GM18867 (cell line): Measurements from ENCODE around the gene KLKB1.
A peak's percentile ranks its signal among the peaks of the same experiment; 100 is the strongest.
"Not testable (repeated sequence)": the region's sequence is repeated elsewhere in the genome, so short reads cannot be mapped to it uniquely, and the experiment has no call there.

Experiments used
- ATAC-seq: cut with Tn5 transposase; IDR thresholded peaks from one replicate; pipeline ENCODE4 v1.9.1; 2021; ENCODE audit warnings: mild to moderate bottlenecking, moderate library complexity; ENCODE audit not compliant: unreplicated experiment

Gene KLKB1

DNA sequence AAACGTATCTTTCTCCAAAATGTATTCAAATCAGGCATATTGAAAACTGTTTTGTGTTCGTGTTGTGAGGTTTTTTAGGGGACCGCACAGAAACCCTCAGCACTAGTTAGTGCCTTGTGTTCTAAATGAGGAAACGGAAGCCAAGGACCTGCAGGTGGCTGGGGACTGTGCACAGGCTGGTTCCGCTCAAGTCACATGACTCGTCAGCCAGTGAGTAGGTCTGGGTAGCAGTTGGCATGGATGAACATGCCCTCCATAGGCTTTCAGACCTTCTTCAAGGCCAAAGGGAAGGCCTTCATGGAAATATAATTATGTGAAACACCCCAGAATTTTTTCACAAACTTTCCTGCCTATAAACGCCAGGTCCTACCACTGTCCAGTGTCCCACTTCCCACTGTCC, 37.4 kb downstream of the KLKB1 start:
- ATAC-seq: peak; percentile 58

DNA sequence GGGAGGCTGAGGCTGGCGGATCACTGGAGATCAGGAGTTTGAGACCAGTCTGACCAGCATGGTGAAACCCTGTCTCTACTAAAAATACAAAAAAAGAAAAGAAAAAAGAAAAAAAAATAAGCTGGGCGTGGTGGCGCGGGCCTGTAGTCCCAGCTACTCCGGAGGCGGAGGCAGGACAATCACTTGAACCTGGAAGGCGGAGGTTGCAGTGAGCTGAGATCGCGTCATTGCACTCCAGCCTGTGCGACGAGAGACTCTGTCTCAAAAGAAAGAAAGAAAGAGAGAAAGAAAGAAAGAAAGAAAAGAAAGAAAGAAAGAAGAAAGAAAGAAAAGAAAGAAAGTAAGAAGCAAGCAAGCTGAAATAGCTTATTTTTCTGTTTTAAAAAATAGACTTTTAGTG, 37.9 kb downstream of the KLKB1 start:
- ATAC-seq: not testable (repeated sequence)

DNA sequence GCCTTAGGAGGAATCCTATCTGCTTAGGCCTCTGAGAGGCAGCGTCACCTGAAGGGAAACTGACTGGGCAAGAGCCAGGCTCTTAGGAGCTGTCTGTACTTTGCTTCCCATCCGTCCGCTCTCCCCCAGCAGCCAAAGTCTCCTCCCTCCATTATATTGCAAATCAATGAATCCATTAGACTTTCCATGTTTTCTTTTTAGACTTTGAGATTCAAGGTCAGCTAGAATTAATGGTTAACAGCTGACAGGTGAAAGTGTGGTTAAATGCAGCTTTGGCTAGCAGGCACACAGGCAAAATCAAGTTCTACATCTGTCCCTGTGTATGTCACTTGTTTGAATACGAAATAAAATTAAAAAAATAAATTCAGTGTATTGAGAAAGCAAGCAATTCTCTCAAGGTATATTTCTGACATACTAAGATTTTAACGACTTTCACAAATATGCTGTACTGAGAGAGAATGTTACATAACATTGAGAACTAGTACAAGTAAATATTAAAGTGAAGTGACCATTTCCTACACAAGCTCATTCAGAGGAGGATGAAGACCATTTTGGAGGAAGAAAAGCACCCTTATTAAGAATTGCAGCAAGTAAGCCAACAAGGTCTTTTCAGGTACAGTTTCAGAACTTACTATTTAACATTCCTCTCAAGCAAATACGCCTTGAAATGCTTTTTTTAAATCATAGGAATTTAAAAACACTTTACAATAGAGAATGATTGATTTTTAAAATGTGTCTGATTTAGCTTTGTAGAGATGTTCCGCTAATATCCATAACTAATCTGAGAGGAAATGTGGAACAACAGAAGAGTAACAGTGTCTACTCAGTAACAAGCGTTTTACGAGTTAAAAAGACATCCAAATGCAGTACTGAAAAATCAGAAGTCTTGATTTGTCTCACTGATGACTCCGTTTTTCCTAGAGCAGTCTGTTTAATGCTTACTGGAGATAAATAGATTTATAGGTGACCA, 38.7 kb downstream of the KLKB1 start, which contains the start of gene F11:
TSS of gene F11 (plus strand) at position 507 of the 970 bp plus-strand sequence. CDS start 948 bp downstream, outside the sequence.
- ATAC-seq: no peak

DNA sequence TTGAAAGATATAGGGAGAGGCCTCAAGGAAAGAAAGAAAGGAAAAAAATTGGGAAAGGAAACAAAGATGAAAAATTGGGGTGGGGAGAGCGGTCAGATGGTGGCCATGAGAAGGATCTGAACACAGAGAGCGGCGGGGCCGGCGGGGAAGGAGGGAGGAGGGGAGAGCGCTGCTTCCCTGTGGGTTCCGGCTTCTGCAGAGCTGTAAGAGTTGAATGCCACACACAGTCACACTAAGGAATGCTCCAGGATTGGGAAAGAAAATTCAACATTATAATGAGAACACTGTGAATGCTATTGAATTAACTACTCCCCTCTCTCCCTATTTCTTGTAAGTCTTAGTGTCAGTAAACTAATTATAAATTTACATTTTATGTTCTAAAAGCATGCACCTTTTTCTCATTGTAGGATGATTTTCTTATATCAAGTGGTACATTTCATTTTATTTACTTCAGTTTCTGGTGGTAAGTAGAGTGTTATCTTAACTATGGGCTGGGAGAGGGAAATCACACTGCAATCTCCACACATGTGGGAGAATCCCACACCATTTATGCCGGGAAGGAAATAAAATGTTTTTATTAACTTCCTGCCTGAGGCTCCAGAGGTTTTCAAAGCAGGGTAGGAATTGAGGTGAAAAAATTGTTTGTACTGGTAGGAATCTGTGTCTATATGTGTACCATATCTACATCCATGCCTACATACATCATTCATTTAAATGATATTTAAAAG, 39.6 kb downstream of the KLKB1 start:
- no peak for ATAC-seq

DNA sequence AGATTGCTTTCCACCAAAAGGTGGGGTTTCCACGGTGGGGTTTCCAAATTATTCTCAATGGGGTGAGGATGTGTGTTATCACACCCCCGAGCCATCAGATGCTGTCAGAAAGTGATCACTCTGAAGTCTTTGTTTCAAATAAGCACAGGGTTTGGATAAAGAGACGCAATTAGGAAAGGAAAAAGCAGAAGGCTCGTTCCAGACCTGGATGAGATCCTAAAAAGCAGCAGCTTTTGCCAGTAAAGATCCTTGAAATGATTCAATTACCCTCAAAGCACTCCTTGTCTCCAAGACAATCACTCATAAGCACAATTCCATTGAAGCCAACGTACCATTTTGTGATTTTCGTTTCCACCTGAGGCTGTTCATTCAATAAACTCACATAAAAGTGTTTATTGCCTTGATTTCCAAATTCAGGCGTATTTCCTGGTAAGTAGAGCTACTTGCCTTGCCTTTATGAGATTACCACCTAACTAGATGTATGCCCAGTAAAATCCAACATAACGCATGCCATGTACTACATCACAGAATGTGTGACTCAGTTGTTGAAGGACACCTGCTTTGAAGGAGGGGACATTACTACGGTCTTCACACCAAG, 43.9 kb downstream of the KLKB1 start:
- no peak for ATAC-seq

DNA sequence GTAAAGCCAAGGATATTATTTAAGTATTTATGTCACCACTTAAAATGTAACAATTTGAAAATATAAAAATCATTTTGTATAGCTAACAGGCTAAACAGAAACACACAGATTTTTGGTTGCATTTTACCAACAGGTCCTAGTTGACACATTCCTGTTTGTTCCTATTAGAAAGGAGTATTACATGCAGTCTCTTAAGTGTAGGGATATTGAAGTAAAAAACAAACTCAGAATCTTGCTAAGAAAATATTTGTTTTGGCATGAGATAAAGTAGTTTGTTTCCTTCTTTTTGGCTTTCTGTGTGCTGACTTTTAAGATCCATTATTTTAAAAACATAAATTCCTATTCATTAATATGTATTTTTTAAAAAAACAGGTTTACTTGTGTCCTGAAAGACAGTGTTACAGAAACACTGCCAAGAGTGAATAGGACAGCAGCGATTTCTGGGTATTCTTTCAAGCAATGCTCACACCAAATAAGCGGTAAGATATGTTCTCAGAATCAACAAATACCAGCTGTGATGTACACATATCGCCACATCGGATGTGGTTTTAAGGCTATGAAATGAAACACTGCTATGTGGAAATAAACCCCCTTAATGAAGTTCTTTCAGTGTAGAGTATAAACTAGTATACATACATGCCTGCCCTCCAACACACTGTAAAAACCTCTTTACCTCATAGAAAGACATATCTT, 45.5 kb downstream of the KLKB1 start:
- no peak for ATAC-seq

DNA sequence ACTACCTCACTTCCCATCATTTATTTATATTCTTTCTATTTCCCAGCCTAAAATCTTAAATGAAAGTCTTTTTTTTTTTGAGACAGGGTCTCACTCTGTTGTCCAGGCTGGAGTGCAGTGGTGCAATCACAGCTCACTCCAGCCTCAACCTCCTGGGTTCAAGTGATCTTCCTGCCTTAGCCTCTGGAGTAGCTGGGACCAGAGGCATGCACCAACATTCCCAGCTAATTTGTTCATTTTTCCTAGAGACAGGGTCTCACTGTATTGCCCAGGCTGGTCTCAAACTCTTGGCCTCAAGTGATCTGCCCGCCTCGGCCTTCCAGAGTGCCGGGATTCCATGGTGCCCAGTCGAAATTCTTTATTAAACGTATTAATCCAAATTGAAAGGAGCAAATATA, 46.1 kb downstream of the KLKB1 start:
- not testable (repeated sequence) for ATAC-seq

DNA sequence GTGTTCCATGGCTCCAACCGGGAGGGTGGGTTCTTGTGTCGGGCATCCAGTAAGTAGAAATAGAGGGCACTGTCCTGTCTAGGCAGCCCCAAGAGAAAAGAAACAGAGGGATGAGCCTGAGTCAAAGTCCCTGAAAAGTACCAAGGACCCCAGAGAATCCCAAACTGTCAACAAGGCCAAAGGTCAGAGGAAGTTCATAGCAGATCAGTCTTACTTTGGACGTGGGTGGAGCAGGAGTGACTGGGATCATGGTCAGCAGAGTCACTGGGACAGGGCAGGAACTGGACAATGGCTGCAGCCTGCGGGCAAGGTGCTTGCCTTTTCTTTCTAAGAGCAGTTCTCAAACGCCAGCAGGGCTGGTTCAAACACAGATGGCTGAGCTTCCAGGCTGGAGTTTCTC, 56.0 kb downstream of the KLKB1 start:
- no peak for ATAC-seq

DNA sequence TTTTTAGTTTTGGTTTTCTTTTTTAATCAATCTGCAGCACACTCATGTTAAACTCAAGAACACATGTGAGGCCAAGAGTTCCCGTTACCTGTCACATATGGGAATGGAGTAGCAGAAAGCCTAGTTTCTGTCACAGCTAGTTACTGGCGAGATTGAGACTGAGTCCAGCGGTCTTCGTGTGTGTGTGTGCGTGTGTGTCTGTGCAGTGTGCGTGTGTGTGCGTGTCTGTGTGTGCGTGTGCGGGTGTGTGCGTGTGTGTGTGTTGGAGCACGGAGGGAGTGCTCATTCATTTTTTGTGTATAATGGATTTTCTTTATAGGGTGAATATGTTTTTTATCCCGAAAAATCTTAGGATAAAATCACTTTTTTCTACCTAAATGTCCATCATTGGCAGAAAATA, 57.8 kb downstream of the KLKB1 start:
- no peak for ATAC-seq

DNA sequence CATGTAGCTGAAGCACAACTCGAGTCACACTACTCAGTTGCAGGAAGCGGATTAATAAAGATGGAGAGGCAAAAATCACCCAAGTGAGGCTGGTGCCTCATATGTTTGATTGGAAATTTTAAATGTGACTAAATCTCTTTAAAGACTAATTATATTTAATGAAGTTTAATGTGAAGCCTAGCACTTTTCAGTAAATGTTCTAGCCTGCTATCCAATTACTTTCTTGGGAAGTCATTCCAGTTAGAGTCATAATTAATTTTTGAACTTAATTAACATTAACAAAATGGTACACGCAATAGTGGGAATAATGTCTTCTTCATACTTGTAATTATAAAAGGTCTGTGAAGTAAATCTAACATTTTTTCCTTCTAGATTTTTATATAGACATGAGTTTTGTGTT, 59.3 kb downstream of the KLKB1 start:
- no peak for ATAC-seq

DNA sequence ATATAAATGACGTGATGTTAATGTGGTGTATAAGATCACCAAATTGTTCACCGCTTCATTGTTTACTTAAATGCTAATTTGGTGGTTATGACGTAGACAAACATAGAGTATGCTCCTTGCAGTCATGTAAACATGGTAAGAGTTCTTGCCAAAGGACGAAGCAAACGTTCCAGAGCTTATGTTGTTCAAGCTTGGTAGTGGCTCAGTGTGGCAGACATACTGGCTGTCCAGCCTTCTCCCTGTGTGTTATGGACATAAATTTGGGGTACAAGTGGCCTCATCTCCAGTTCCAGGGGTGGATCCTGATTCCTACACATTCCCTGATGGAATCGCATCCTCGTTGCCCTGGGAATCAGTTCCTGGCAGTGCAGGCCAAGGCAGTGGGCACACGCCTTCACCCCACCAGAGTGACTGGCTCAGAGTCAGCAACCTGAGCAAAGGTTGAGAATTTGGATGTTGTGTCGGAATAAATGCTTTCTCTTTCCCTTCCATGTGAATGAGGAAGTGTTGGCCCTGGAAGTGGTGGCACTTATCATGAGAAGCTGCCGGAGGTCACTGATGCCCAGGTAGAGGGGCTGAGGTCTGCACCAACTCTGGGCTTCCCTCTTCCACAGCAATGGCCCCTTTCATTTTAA, 64.1 kb downstream of the KLKB1 start:
- no peak for ATAC-seq

DNA sequence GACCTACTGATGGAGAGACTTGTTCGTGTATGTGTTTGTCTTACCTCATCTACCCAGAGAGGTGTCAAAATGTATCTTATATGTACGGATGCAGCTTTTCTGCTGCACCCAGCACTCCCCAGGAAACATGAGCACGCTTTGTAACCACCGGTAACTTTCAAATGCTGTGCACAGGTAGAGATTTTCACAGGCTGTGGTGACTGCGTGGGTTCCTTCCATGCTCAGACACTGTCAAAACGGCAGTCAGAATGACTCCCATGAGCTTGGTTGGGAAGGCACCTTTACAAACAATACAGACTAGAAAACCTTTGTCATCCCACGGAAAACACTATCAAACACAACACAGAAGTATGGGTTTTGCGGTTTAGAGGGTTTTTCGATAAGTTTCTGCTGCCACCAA, 66.9 kb downstream of the KLKB1 start:
- no peak for ATAC-seq

DNA sequence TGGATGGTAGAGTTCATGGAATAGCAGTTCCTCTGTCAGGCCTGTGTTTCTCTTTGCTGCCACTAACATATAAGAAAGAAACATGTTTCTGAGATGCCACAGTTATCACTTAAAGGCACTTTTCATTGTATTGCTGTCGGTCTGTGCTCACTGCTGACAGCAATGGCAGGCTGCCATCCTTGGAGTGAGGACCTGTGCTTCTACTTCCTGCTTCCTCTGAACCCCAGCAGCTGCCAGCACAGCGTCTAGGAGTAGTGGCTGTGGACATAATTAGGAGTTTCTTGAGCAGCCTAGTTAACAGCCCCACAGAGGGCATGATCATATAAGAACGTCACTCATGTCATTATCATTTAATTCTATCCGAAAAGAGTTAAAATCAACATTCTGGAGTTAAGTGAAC, 69.2 kb downstream of the KLKB1 start:
- no peak for ATAC-seq

DNA sequence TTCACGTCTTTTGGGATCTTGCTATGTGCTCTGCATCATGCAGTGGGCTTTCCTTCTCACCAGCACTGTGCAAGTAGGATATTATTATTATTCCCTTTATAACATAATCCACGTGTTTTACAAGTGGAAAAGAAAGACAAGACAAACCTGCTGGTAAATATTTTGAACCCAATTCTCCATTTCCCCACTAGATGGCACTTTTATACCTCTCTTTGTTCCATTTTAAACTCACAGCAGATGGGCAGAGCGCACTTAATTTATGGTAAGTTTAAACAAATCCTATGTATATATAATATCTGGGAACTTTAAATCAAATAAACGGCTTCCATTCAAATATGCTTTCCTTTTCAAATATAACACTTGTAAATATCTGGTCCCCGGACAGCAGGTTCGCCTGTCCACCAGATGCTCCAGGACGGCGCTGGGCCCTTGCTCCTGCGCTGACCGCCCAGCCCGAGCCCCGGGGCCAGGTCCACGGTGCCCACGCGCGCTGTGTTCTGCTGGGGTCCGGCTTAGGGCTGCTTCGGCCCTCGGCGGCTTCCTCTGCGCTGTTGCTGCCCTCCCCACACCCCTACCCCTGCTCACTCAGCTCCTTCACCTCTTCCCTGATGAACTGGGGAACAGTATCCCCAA, 69.8 kb downstream of the KLKB1 start:
- ATAC-seq: no peak

DNA sequence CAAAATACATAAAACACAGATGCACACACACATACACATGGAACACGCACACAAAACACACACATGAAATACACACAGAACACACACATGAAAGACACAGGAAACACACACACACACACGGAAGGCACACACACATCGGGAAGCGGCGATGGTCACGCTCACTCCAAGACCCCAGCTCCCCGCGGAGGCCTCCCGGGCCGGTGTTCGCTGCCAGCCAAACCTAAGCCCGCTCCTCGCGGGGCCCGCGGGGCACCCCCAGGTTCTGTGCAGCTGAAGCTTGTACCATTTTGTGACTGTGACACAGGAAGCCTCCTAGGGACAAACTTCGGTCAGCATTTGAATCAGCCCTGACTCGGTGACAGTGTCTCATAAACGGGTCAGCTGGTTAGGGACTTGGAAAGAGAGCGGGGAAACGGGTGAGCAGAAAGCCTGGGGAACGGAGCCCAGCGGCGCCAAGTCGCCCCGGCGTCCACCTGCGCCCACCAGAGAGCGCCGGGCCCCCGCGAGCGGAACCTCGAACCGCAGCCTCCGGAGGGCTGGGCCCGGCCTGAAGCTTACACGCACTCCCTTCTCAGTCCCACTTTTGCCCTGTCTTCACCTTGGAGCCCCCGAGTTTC, 70.8 kb downstream of the KLKB1 start:
- no peak for ATAC-seq

DNA sequence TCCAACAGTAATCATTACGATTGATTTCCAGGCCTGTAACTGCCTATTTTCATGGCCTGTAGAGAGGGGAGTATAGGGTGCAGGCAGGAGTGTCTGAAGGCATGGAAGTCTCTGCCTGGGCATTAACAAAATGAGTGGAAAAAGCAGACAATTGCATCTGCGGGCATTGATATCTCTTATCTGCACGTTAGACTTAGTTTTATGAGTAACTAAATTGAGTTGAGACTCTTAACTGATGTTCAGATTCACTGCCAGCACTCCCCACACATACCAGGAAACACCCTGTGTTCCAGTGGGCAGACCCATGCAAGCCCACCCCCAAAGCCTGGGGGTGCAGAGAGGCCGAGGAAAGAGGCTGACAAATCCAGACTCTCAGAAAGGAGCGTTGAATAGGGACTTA, 72.0 kb downstream of the KLKB1 start:
- no peak for ATAC-seq

DNA sequence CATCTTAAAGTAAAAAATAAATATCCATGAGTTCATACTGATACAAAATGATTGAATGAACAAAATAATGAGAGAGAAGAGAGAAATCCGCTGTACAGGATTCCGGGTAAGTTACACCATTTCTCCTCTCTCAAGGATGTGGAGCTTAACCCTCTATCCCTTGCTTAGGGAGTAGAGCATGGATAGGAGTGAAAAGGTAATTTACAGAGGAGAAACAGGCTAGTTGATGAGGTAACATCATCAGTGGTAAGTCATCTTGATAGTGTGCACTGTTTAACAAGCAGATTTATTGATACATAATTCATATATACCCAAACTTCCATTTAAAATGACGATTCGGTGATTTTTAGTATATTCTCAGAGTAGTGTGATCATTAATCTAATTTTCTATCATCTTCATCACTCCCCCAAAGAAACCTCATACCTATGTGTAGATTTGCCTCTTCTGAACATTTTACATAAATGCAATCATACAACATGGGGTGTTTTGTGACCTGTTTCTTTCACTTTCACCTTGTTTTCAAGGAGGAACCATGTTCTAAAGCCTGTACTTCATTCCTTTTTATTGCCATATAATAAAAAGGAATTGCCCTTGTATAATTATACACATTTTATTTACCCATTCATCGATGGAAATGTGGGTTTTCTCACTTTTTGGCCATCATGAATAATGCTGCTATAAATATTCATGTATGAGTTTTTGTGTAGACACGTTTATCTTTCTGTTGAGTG, 73.5 kb downstream of the KLKB1 start:
- ATAC-seq: no peak

DNA sequence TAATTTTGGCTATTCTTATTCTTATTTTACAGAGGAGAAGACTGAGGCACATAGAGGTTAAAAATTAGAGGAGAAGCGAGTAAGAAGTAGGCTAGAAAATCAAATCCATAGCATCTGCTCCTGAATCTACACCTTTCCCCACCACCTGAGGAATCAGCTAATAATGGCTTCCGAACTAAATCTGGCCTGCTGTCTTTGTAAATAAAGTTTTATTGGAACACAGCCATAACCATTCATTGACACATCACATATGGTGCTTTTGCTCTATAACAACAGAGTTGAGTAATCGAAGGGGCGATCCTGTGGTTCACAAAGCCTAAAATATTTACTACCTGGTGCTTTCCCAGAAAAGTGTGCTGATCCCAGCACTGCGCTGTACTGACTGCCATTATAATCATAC, 76.9 kb downstream of the KLKB1 start:
- no peak for ATAC-seq
